ENCODE results near the gene SLC9A1.

SLC9A1 gene

GRCh38 chr1:27070390-27071048 lies 84.4 kb downstream of the SLC9A1 start:
- POLR2A ChIA-PET, result interaction anchor here (0.6 kb wide), 1 partner anchor 84 kb away, joined by 12 read pairs; the partner anchor contains the start of gene SLC9A1
- TF ChIP-seq, protein P1, sequence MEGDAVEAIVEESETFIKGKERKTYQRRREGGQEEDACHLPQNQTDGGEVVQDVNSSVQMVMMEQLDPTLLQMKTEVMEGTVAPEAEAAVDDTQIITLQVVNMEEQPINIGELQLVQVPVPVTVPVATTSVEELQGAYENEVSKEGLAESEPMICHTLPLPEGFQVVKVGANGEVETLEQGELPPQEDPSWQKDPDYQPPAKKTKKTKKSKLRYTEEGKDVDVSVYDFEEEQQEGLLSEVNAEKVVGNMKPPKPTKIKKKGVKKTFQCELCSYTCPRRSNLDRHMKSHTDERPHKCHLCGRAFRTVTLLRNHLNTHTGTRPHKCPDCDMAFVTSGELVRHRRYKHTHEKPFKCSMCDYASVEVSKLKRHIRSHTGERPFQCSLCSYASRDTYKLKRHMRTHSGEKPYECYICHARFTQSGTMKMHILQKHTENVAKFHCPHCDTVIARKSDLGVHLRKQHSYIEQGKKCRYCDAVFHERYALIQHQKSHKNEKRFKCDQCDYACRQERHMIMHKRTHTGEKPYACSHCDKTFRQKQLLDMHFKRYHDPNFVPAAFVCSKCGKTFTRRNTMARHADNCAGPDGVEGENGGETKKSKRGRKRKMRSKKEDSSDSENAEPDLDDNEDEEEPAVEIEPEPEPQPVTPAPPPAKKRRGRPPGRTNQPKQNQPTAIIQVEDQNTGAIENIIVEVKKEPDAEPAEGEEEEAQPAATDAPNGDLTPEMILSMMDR (IDR thresholded peaks at IDR 0.05; ENCODE audit: control extremely low read depth, extremely low read depth, low read depth, missing control alignments), result no peak
- CTCF ChIA-PET, result interaction anchor here (0.9 to 4.4 kb wide), 4 partner anchors 16 to 210 kb away, joined by 3 to 26 read pairs (median 11); no protein-coding TSS in a partner anchor
- no peak for DNase-seq (ENCODE audit: extremely low spot score)

DNA sequence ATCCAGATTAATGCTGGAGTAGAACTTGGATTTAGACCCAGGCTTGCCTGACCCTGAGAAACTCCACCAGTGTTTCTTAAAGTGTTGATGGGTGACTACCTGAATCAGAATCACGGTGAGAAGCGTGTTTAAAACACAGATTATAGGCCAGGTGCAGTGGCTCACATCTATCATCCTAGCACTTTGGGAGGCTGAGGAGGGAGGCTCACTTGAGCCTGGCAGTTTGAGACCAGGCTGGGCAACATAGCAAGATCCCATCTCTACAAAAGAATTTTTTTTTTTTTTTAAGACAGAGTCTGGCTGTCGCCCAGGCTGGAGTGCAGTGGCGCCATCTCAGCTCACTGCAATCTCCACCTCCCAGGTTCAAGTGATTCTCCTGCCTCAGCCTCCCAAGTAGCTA lies 86.0 kb downstream of the SLC9A1 start:
- no peak for DNase-seq (ENCODE audit: extremely low spot score)
- ChIA-PET POLR2A (no interaction called here), CTCF (interaction anchor here (4.2 to 4.4 kb wide), 2 partner anchors 23 to 28 kb away, joined by 18 to 26 read pairs; no protein-coding TSS in a partner anchor)
- TF ChIP-seq, protein P1 (IDR thresholded peaks at IDR 0.05; ENCODE audit: control extremely low read depth, extremely low read depth, low read depth, missing control alignments), result no peak

DNA sequence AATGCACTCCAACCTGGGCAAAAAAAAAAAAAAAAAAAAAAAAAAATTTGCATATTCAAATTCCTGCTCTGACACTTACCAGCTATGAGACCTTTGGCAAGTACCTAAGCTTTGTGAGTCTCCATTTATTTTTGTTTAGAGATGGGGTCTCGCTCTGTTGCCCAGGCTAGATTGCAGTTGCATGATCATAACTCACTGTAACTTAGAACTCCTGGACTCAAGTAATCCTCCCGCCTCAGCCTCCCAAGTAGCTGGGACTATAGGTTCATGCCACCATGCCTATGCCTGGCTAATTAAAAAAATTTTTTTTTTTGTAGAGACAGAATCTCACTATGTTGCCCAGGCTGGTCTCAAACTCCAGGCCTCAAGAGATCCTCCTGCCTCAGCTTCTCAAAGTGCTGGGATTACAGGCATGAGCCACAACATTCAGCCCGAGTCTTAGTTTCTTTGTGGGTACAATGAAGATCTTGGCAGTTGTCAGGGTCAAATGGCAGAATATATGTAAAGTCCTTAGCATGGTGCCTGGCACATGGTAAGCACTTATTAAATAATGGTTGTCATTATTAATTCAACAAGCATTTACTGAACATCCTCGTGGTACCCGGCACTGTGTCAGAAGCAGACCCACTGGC lies 88.8 kb downstream of the SLC9A1 start:
- CTCF ChIA-PET, result interaction anchor here (0.8 to 1.2 kb wide), 2 partner anchors 21 to 30 kb away, joined by 3 read pairs; no protein-coding TSS in a partner anchor
- DNase-seq (ENCODE audit: extremely low spot score), result no peak
- TF ChIP-seq, protein P1 (IDR thresholded peaks at IDR 0.05; ENCODE audit: control extremely low read depth, extremely low read depth, low read depth, missing control alignments), result no peak
- POLR2A ChIA-PET, result interaction anchor here (0.7 kb wide), 1 partner anchor 843 kb away, joined by 6 read pairs; no protein-coding TSS in a partner anchor

GRCh38 chr1:27060891-27061290 lies 94.0 kb downstream of the SLC9A1 start:
- DNase-seq (ENCODE audit: extremely low spot score), result no peak
- ChIA-PET CTCF (interaction anchor here (0.9 to 3.3 kb wide), 5 partner anchors 15 to 94 kb away, joined by 3 to 7 read pairs (median 4); partner anchors contain the start of gene SLC9A1), POLR2A (no interaction called here)
- TF ChIP-seq, protein P1 (IDR thresholded peaks at IDR 0.05; ENCODE audit: control extremely low read depth, extremely low read depth, low read depth, missing control alignments), result no peak

- DNase-seq (ENCODE audit: extremely low spot score), result no peak
- CTCF ChIA-PET, result interaction anchor here (0.6 to 4.9 kb wide), 3 partner anchors 13 to 39 kb away, joined by 3 to 15 read pairs (median 5); no protein-coding TSS in a partner anchor
- TF ChIP-seq, protein P1 (IDR thresholded peaks at IDR 0.05; ENCODE audit: control extremely low read depth, extremely low read depth, low read depth, missing control alignments), result no peak
- POLR2A ChIA-PET, result no interaction called here
Observed at GRCh38 chr1:27058966-27059669, 95.8 kb downstream of the SLC9A1 start.
